Right renal cortex interstitium (tissue), 3 donors: ENCODE measurements around the gene MXD1. TPM values are rescaled to one million over a fixed set of nuclear protein-coding genes. Genes with fewer than 3 reads are reported as not detected.

Experiments
- DNase-seq, 3 donors: peaks; one replicate each; pipeline ENCODE4 v3.0.0-alpha.2; 2013; ENCODE audit warnings: low read depth in 3 of 3, low spot score in 2 of 3
- polyA plus RNA-seq, 3 donors: library from polyadenylated mRNA; unstranded; fragments of 120-200 nt; gene quantifications; one replicate each; pipeline ENCODE4 v1.2.1, GENCODE V29; 2013; ENCODE audit not compliant: insufficient read length in 3 of 3

MXD1 gene
- polyA plus RNA-seq, 3 donors: 11.3 to 13.4 (median 12.4) TPM

GRCh38 chr2:69975136-69975852 is 60.4 kb downstream of the MXD1 start:
- no peak for DNase-seq

GRCh38 chr2:69975853-69976462 is 61.0 kb downstream of the MXD1 start:
- DNase-seq: no peak

GRCh38 chr2:69977186-69977585 is 62.3 kb downstream of the MXD1 start:
- no peak for DNase-seq

- no peak for DNase-seq
Measured at GRCh38 chr2:69977906-69978482, 63.1 kb downstream of the MXD1 start.

- no peak for DNase-seq
Measured at GRCh38 chr2:69979902-69980807, 65.2 kb downstream of the MXD1 start.

- DNase-seq: no peak
Measured at GRCh38 chr2:69983392-69983966, 68.6 kb downstream of the MXD1 start.

- DNase-seq: no peak
Measured at GRCh38 chr2:69985216-69985615, 70.3 kb downstream of the MXD1 start.

- DNase-seq: no peak
Measured at GRCh38 chr2:69985688-69986087, 70.8 kb downstream of the MXD1 start.

- no peak for DNase-seq
Measured at GRCh38 chr2:69986691-69987090, 71.8 kb downstream of the MXD1 start.

- DNase-seq: no peak
Measured at GRCh38 chr2:69988086-69988635, 73.3 kb downstream of the MXD1 start.

- DNase-seq: no peak
Measured at GRCh38 chr2:69989009-69989408, 74.1 kb downstream of the MXD1 start.

- no peak for DNase-seq
Measured at GRCh38 chr2:69989441-69990105, 74.7 kb downstream of the MXD1 start.

Other genes starting within 250 kb of the MXD1 start
- gene ANXA4, start 173.0 kb upstream of the MXD1 start, polyA plus RNA-seq: 100 to 1,000 TPM; 230 to 308 (median 240) TPM
- gene GMCL1, start 85.4 kb upstream of the MXD1 start, polyA plus RNA-seq: 10 to 100 TPM; 30.7 to 32.5 (median 31.3) TPM
- 10 to 100 TPM; 74.1 to 84.4 (median 77.2) TPM for gene SNRNP27, start 21.2 kb upstream of the MXD1 start, polyA plus RNA-seq
- gene ASPRV1, start 46.5 kb downstream of the MXD1 start, polyA plus RNA-seq: 1 to 10 TPM; 3.2 to 4.6 (median 3.9) TPM
- 100 to 1,000 TPM; 237 to 285 (median 260) TPM for gene PCBP1, start 172.4 kb downstream of the MXD1 start, polyA plus RNA-seq